HG02943 (cell line): ENCODE data around the gene DDX42.

ENCODE experiments used
- ATAC-seq: cut with Tn5 transposase; IDR thresholded peaks from one replicate; pipeline ENCODE4 v1.9.1; 2021; ENCODE audit warnings: mild to moderate bottlenecking, low read depth, moderate library complexity; ENCODE audit not compliant: unreplicated experiment

DDX42 gene, protein sequence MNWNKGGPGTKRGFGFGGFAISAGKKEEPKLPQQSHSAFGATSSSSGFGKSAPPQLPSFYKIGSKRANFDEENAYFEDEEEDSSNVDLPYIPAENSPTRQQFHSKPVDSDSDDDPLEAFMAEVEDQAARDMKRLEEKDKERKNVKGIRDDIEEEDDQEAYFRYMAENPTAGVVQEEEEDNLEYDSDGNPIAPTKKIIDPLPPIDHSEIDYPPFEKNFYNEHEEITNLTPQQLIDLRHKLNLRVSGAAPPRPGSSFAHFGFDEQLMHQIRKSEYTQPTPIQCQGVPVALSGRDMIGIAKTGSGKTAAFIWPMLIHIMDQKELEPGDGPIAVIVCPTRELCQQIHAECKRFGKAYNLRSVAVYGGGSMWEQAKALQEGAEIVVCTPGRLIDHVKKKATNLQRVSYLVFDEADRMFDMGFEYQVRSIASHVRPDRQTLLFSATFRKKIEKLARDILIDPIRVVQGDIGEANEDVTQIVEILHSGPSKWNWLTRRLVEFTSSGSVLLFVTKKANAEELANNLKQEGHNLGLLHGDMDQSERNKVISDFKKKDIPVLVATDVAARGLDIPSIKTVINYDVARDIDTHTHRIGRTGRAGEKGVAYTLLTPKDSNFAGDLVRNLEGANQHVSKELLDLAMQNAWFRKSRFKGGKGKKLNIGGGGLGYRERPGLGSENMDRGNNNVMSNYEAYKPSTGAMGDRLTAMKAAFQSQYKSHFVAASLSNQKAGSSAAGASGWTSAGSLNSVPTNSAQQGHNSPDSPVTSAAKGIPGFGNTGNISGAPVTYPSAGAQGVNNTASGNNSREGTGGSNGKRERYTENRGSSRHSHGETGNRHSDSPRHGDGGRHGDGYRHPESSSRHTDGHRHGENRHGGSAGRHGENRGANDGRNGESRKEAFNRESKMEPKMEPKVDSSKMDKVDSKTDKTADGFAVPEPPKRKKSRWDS

DNA sequence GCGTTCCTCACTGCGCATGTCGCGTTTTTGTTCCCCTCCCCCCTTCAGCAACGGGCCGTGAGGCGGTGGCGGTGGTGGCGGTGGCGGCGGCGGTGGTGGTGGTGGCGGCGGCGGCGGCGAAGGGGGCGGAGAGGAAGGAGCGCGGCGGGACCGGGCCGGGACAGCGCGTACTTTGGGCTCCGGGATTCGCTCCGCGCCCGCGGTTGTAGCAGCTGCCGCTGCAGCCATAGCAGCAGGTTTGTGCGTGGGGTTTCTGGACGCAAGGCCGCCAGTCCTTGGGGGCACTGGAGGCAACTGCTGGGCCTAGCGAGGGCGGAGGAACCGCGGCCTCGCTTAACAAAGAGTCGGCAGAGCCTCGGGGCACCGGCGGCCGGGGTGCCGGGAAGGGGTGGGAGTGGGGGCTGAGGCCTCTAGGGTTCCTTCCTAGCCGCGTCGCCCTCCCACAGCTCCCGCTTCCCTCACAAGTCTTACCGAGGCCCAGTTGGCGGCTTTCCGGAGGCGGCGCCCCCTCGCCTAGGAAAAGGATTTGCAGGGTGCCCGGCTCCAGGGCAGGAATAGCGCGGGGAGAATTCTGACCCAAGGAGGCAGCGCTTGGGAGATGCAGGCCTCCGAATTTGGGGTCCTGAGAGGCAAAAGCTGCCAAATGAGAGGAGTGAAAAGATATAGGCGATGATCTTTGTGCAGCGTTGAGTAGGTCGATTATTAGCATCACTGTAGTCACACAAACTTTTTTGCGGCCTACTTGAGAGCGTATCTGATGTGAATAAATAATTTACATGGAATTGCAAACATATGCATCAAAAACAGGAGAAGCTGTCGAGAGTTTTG, at the start of gene DDX42:
TSS of gene DDX42 (plus strand) at position 30 of the 828 bp plus-strand sequence. CDS start 12,880 bp downstream, outside the sequence.
- ATAC-seq, result no peak

GRCh38 chr17:63735691-63736090, 38.3 kb upstream of the DDX42 start:
- ATAC-seq, result no peak

GRCh38 chr17:63740464-63741142, 33.4 kb upstream of the DDX42 start:
- no peak for ATAC-seq

DNA sequence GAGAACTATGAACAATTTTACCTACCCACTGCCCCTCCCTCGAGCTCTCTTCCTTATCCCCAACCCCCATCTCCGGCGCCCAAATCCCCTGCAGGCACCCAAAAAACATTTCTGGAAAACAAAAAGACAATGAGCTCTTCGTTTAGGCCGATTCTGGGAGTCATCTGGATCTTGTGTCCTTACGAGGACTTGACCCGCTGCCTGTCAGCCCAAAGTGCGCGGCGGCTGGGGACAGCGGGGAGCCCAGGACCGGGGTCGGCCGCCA, 32.9 kb upstream of the DDX42 start:
- peak; percentile 41 for ATAC-seq

GRCh38 chr17:63741408-63742173, 32.4 kb upstream of the DDX42 start, which contains the start of gene STRADA:
Gene STRADA, minus strand, starts transcription at chr17:63741799. Its CDS starts 13,430 bp downstream, at chr17:63728369.
- peak; percentile 77 for ATAC-seq

GRCh38 chr17:63751806-63752205, 22.2 kb upstream of the DDX42 start:
- ATAC-seq, result no peak

GRCh38 chr17:63752707-63753106, 21.3 kb upstream of the DDX42 start:
- ATAC-seq, result no peak

GRCh38 chr17:63753215-63753614, 20.8 kb upstream of the DDX42 start:
- ATAC-seq, result no peak

DNA sequence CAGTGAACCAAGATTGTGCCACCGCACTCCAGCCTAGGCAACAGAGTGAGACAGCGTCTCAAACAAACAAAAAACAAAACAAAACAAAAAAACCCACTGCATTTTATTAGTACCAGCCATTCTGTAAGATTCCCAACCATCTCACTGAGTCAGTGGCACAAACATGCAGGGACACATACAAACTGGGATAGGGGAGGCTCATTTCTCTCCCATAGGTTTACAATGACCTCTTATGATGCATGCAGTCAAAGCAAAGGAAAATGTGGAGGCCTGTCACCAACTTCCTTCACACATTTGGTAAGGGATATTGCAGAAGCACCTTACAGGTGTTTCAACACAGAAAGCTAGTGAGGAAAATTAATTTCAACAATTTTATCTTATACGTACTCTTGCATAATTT, 19.9 kb upstream of the DDX42 start:
- ATAC-seq, result no peak

DNA sequence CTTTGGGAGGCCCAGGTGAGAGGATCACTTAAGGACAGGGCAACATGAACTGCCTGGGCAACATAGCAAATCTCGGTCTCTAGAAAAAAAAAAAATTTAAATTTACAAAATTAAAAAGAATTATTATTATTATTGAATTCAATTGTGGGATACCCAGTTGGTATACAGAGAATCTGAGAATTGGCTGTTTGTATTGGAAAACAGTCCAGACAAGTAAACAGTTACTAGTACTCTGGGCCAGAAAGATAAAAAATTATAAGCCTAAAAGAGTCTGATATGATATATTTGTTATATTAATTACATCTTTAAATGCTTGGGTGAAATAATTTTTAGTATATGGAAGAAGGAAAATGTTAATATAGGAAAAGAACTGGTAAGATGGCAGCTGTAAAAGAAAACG, 15.5 kb upstream of the DDX42 start:
- ATAC-seq, result no peak

GRCh38 chr17:63760771-63761539, 13.0 kb upstream of the DDX42 start:
- ATAC-seq, result no peak

DNA sequence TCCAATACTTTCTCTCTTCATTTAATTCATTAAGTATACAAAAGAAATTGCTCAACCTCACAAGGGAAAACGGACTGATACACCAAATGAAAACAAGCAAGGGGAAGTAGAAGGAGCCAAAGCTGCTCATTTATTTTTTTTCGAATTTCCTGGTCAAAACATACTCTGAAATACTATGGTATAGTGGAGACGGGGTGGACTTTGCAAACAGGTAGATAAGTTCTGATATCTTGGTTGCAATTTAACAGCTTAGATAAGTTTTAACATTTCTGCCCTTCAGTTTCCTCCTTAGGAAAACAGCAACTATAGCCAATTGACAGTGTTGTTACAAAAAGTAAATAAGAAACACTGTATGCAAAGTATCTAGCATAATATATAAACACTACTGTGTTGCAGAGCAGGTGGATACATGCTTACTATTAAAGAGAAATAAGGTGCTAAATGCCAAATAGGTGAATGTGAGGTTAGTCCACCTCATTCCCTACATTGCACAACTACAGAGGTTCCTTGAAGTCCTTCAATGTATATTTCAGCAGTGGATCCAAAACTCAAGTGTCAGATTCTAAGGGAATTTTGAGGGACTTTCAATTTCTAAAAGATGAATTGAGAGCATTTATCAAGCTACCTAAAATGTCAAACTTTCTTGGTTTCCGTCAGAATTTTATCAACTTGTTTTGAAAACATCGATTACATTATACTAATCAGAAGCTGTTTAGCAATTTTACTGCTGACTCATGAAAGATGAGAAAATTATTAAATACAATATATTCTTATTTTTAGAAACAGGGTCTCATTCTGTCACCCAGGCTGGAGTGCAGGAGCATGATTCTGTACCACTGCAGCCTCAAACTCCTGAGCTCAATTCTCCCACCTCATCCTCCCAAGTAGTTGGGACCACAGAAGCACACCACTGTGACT, 11.6 kb upstream of the DDX42 start:
- ATAC-seq, result no peak

DNA sequence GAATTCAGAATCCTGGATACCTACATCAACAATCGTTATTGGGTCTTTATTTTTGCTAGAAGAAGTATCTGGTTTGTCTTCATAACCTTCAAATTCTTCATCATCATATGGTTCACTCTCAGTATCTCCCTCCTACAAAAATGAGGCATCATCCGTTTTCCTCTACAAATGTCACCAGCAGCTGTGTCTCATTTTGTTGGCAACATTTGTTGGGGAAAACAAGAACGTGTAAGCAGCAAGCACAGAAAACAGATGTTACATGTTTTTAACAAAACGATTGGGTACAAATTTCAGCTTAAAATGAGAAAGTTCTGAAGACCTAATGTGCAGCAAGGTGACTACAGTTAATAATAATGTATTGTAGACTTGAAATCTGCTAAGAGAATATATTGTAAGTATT, 9.3 kb upstream of the DDX42 start:
- ATAC-seq, result no peak

- ATAC-seq, result no peak
Measured at GRCh38 chr17:63766754-63767153, 7.2 kb upstream of the DDX42 start.

GRCh38 chr17:63768433-63768832, 5.5 kb upstream of the DDX42 start:
- ATAC-seq, result no peak

DNA sequence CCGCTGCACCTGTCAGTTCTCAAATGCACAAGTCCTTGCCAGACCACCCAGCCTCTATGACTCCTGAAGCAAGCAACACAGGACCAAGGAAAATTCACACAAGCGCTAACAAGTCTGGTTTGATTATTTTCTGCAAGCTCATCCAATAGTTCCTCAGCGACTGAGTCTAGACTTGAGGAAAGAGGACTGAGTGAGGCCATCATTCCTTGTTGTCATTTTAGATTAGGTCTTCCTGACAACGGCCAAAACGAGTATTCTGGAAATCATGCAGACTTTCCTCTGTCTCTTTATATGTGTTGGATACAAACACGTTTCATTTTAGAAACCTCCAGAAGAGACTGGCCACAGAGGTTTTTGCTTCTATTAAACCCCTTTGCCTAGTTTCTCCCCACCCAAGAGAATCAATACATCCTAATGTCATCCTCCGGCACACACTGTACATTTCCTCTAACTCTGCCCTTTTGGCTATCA, 1.1 kb upstream of the DDX42 start:
- ATAC-seq, result no peak
